ENCODE results near the gene ATF6.
A peak's percentile ranks its signal among the peaks of the same experiment; 100 is the strongest.

The ATF6 gene

GRCh38 chr1:161910604-161911003, 144.5 kb downstream of the ATF6 start:
- Histone ChIP-seq H3K27ac (ENCODE audit: poor library complexity, severe bottlenecking) (no peak overlapping the region), H3K27me3 (ENCODE audit: insufficient read depth, poor library complexity, severe bottlenecking) (no peaks in the 10 kb centered on the region), H3K4me3 (ENCODE audit: severe bottlenecking) (no peak overlapping the region), H3K4me1 (ENCODE audit: insufficient read depth, poor library complexity, severe bottlenecking) (peaks cover 13% of the 10 kb centered on the region), H3K36me3 (ENCODE audit: low read depth) (peaks cover 7% of the 10 kb centered on the region), H3K9me3 (ENCODE audit: severe bottlenecking) (no peaks in the 10 kb centered on the region)
- DNase-seq (ENCODE audit: low spot score) (no peak), ATAC-seq (ENCODE audit: low read depth) (no peak)
- no peak for TF ChIP-seq CTCF (IDR thresholded peaks at IDR 0.05; ENCODE audit: poor library complexity, severe bottlenecking)

GRCh38 chr1:161913482-161914140, 147.5 kb downstream of the ATF6 start:
- Histone ChIP-seq H3K4me1 (ENCODE audit: insufficient read depth, poor library complexity, severe bottlenecking) (peaks cover 13% of the 10 kb centered on the region), H3K27ac (ENCODE audit: poor library complexity, severe bottlenecking) (peak overlapping the region; percentile 38), H3K4me3 (ENCODE audit: severe bottlenecking) (no peak overlapping the region), H3K27me3 (ENCODE audit: insufficient read depth, poor library complexity, severe bottlenecking) (no peaks in the 10 kb centered on the region), H3K36me3 (ENCODE audit: low read depth) (peaks cover 7% of the 10 kb centered on the region), H3K9me3 (ENCODE audit: severe bottlenecking) (no peaks in the 10 kb centered on the region)
- ATAC-seq (ENCODE audit: low read depth) (peak; percentile 64), DNase-seq (ENCODE audit: low spot score) (no peak)
- no peak for TF ChIP-seq CTCF (IDR thresholded peaks at IDR 0.05; ENCODE audit: poor library complexity, severe bottlenecking)

- Histone ChIP-seq H3K36me3 (ENCODE audit: low read depth) (peaks cover 7% of the 10 kb centered on the region), H3K4me3 (ENCODE audit: severe bottlenecking) (no peak overlapping the region), H3K9me3 (ENCODE audit: severe bottlenecking) (no peaks in the 10 kb centered on the region), H3K4me1 (ENCODE audit: insufficient read depth, poor library complexity, severe bottlenecking) (peaks cover 13% of the 10 kb centered on the region), H3K27me3 (ENCODE audit: insufficient read depth, poor library complexity, severe bottlenecking) (no peaks in the 10 kb centered on the region), H3K27ac (ENCODE audit: poor library complexity, severe bottlenecking) (peak overlapping the region; percentile 38)
- TF ChIP-seq CTCF (IDR thresholded peaks at IDR 0.05; ENCODE audit: poor library complexity, severe bottlenecking): no peak
- ATAC-seq (ENCODE audit: low read depth) (no peak), DNase-seq (ENCODE audit: low spot score) (no peak)
These were observed 148.5 kb downstream of the ATF6 start for GRCh38 chr1:161914595-161914994.

GRCh38 chr1:161915051-161915503, 149.0 kb downstream of the ATF6 start:
- DNase-seq (ENCODE audit: low spot score) (no peak), ATAC-seq (ENCODE audit: low read depth) (no peak)

More at GRCh38 chr1:161915051-161915503, 149.0 kb downstream of the ATF6 start:
- no peak overlapping the region for H3K27ac ChIP-seq (ENCODE audit: poor library complexity, severe bottlenecking)
- H3K4me1 ChIP-seq (ENCODE audit: insufficient read depth, poor library complexity, severe bottlenecking): peaks cover 13% of the 10 kb centered on the region
- H3K27me3 ChIP-seq (ENCODE audit: insufficient read depth, poor library complexity, severe bottlenecking): no peaks in the 10 kb centered on the region
- peaks cover 7% of the 10 kb centered on the region for H3K36me3 ChIP-seq (ENCODE audit: low read depth)
- TF ChIP-seq CTCF (IDR thresholded peaks at IDR 0.05; ENCODE audit: poor library complexity, severe bottlenecking): no peak
- no peaks in the 10 kb centered on the region for H3K9me3 ChIP-seq (ENCODE audit: severe bottlenecking)
- no peak overlapping the region for H3K4me3 ChIP-seq (ENCODE audit: severe bottlenecking)

All from RWPE2 (cell line).